GM12878 (cell line): Measurements from ENCODE around the gene SUGCT. TPM values are rescaled to one million over a fixed set of nuclear protein-coding genes. Genes with fewer than 3 reads are reported as not detected.

Experiments used
- ATAC-seq: fragments of 200-7000 bp; cut with Tn5 transposase; 3 replicates; pipeline ENCODE4 v1.9.1; 2020; ENCODE audit warnings: mild to moderate bottlenecking, moderate library complexity
- BruUV-seq: library from RNA; stranded (reverse); fragments of 400-500 nt; replicated peaks from 2 replicates; lab custom pipeline; 2021; lab: Mats Ljungman, UMichigan
- CTCF ChIA-PET: fragments of 300-600 bp; sonication (Branson Sonifier 250); formaldehyde crosslinking; extraction: SDS; loops from one replicate; lab custom pipeline; 2021; ENCODE audit warnings: inconsistent platforms; lab: Yijun Ruan, JAX
- POLR2A ChIA-PET: fragments of 350-600 bp; formaldehyde crosslinking; extraction: SDS; loops from one replicate; lab custom pipeline; 2021; ENCODE audit warnings: inconsistent platforms; lab: Charles Lee
- RAD21 ChIA-PET: fragments of 300-600 bp; sonication (Branson Sonifier 250); formaldehyde crosslinking; loops from one replicate; lab custom pipeline; 2023; ENCODE audit warnings: antibody characterized with exemption; ENCODE audit not compliant: unreplicated experiment; lab: Charles Lee
- SMC1A ChIA-PET: fragments of 300-600 bp; sonication (Branson Sonifier 250); formaldehyde crosslinking; loops from one replicate; lab custom pipeline; 2023; ENCODE audit not compliant: unreplicated experiment, uncharacterized antibody; lab: Charles Lee
- DNase-seq: peaks from one replicate; pipeline ENCODE4 v3.0.0-alpha.2; 2011; ENCODE audit warnings: low read depth, low spot score
- FAIRE-seq: peaks from 3 replicates; lab custom pipeline; 2011; peaks lifted over from hg19 to GRCh38; lab: Jason Lieb, UNC
- H2AFZ ChIP-seq: 2 replicates; pipeline ENCODE4 v1.6.0; 2011; ENCODE audit warnings: low read depth, low read length, control low read depth; ENCODE audit not compliant: control insufficient read depth
- H3K27ac ChIP-seq: 2 replicates; pipeline ENCODE4 v1.5.1; 2011; ENCODE audit warnings: control low read depth; ENCODE audit not compliant: control insufficient read depth, insufficient read depth
- H3K27me3 ChIP-seq, 2 experiments: replicated peaks in 1 of 2; 2 replicates each; pipeline versions ENCODE4 v1.6.0 to v1.6.1; 2011; ENCODE audit warnings: low read length in 1 of 2; ENCODE audit not compliant: control insufficient read depth in 2 of 2, insufficient read depth in 2 of 2
- H3K36me3 ChIP-seq, 2 experiments: 2 replicates each; pipeline ENCODE4 v1.5.1; 2011; ENCODE audit warnings: low read length in 1 of 2; ENCODE audit not compliant: control insufficient read depth in 2 of 2, insufficient read depth in 2 of 2
- H3K4me1 ChIP-seq: 2 replicates; pipeline ENCODE4 v1.6.1; 2011; ENCODE audit warnings: mild to moderate bottlenecking, low read length, moderate library complexity, mixed read lengths; ENCODE audit not compliant: control insufficient read depth, insufficient read depth
- H3K4me2 ChIP-seq: 2 replicates; pipeline ENCODE4 v1.6.0; 2011; ENCODE audit warnings: control low read depth; ENCODE audit not compliant: control insufficient read depth, insufficient read depth
- H3K4me3 ChIP-seq: fragments of 200-600 bp; sonication (generic); 2 replicates; pipeline ENCODE4 v1.5.1; 2016
- H3K79me2 ChIP-seq: 2 replicates; pipeline ENCODE4 v1.6.0; 2011; ENCODE audit warnings: low read length; ENCODE audit not compliant: control insufficient read depth, insufficient read depth
- H3K9ac ChIP-seq: 2 replicates; pipeline ENCODE4 v1.8.0; 2011; ENCODE audit warnings: low read length, control low read depth, mixed read lengths; ENCODE audit not compliant: control insufficient read depth, insufficient read depth
- H3K9me3 ChIP-seq: replicated peaks from 3 replicates; pipeline ENCODE4 v1.5.1; 2011; ENCODE audit warnings: mild to moderate bottlenecking, low read length; ENCODE audit not compliant: control insufficient read depth, insufficient read depth
- H4K20me1 ChIP-seq: 2 replicates; pipeline ENCODE4 v1.6.0; 2011; ENCODE audit not compliant: control insufficient read depth, insufficient read depth
- CBFB ChIP-seq: IDR thresholded peaks from 2 replicates; pipeline ENCODE4 v1.6.1; 2016; ENCODE audit warnings: antibody characterized with exemption, low read depth
- CEBPB ChIP-seq, 2 experiments: fragments of 150-350 bp in 1 of 2; IDR thresholded peaks; 2 replicates each; pipeline ENCODE4 v1.6.1; 2012 to 2014; ENCODE audit warnings: low read depth in 2 of 2, low read length in 2 of 2, borderline replicate concordance in 1 of 2, inconsistent platforms in 1 of 2
- CHD2 ChIP-seq: IDR thresholded peaks from 2 replicates; pipeline ENCODE4 v1.6.1; 2011; ENCODE audit warnings: low read depth, low read length, improper control_type of control experiment, borderline replicate concordance
- FOXK2 ChIP-seq: fragments of 450-650 bp; IDR thresholded peaks from 2 replicates; pipeline ENCODE4 v1.6.1; 2017; ENCODE audit warnings: mild to moderate bottlenecking, moderate library complexity
- JUND ChIP-seq: IDR thresholded peaks from 2 replicates; pipeline ENCODE4 v1.6.1; 2012; ENCODE audit warnings: low read depth, mild to moderate bottlenecking, low read length, improper control_type of control experiment, moderate library complexity
- MEF2B ChIP-seq: fragments of 450-650 bp; IDR thresholded peaks from 2 replicates; pipeline ENCODE4 v1.6.1; 2018; ENCODE audit warnings: mild to moderate bottlenecking, moderate library complexity; ENCODE audit not compliant: partially characterized antibody, poor library complexity, severe bottlenecking
- MTA2 ChIP-seq: fragments of 450-650 bp; IDR thresholded peaks from 2 replicates; pipeline ENCODE4 v1.6.1; 2016; ENCODE audit warnings: low read depth, mild to moderate bottlenecking, moderate library complexity
- MYC ChIP-seq: IDR thresholded peaks from 2 replicates; pipeline ENCODE4 v1.6.1; 2011; ENCODE audit warnings: mild to moderate bottlenecking, low read length, moderate library complexity, inconsistent platforms; ENCODE audit not compliant: insufficient read depth, insufficient replicate concordance, insufficient read length, severe bottlenecking
- POU2F2 ChIP-seq: IDR thresholded peaks from 3 replicates; pipeline ENCODE4 v1.6.1; 2011; ENCODE audit warnings: low read depth, mild to moderate bottlenecking, low read length, borderline replicate concordance
- RFX5 ChIP-seq: IDR thresholded peaks from 2 replicates; pipeline ENCODE4 v1.6.1; 2011; ENCODE audit warnings: low read depth, low read length, improper control_type of control experiment
- SIN3A ChIP-seq: IDR thresholded peaks from 2 replicates; pipeline ENCODE4 v1.6.1; 2012; ENCODE audit warnings: low read depth, low read length, improper control_type of control experiment
- STAT3 ChIP-seq: IDR thresholded peaks from 2 replicates; pipeline ENCODE4 v1.6.1; 2011; ENCODE audit warnings: low read depth, low read length, improper control_type of control experiment
- TAF1 ChIP-seq: IDR thresholded peaks from 2 replicates; pipeline ENCODE4 v1.6.1; 2011; ENCODE audit warnings: mild to moderate bottlenecking, low read depth, low read length, borderline replicate concordance
- ZBED1 ChIP-seq: IDR thresholded peaks from 2 replicates; pipeline ENCODE4 v1.6.1; 2016; ENCODE audit warnings: borderline replicate concordance
- WGBS: methylation state at CpG from one replicate; pipeline ENCODE4 v1.1.6; 2016; ENCODE audit warnings: low lambda C conversion rate; ENCODE audit not compliant: insufficient replicate concordance, insufficient coverage; ENCODE audit errors: missing lambda C conversion rate; 5-methylcytosine and 5-hydroxymethylcytosine counted together
- in situ Hi-C: fragments of 300-500 bp; cut with MboI; formaldehyde crosslinking; loops from 9 replicates; pipeline ENCODE4 v1.14.3; 2018; ENCODE audit warnings: mixed read lengths
- intact Hi-C: fragments of 100-400 bp; cut with micrococcal nuclease; formaldehyde crosslinking; loops from one replicate; pipeline ENCODE4 v1.14.2; 2022; ENCODE audit not compliant: unreplicated experiment
- polyA plus RNA-seq, 11 experiments: library from polyadenylated mRNA; depleted of rRNA in 4 of 11; unstranded in 6 of 11; stranded (reverse) in 5 of 11; fragments of >200 nt; fragmentation: Nextera tagmentation in 4 of 11; fragmentation: Illumina TruSeq in 1 of 11; extraction: Ambion mirVana in 4 of 11; extraction: Trizol in 1 of 11; gene quantifications; 1 replicate in 1 of 11; 2 replicates in 10 of 11; pipeline versions ENCODE4 v1.2.1 to v1.2.3, GENCODE V29; 2011 to 2016; ENCODE audit warnings: inconsistent platforms in 2 of 11, missing spikeins in 2 of 11, low read depth in 1 of 11
- total RNA-seq, 4 experiments: library from RNA; depleted of rRNA in 3 of 4; stranded (reverse); fragments of >200 nt in 3 of 4; fragmentation: Illumina TruSeq in 1 of 4; extraction: Trizol in 1 of 4; gene quantifications; 2 replicates each; pipeline versions ENCODE4 v1.2.1 to v1.2.3, GENCODE V29; 2013 to 2021
- TF ChIP-seq, protein P1 (sequence below): IDR thresholded peaks from 2 replicates; pipeline ENCODE4 v1.6.1; 2011; ENCODE audit warnings: mild to moderate bottlenecking, low read depth, low read length, moderate library complexity; ENCODE audit not compliant: insufficient replicate concordance
- TF ChIP-seq, protein P2 (sequence below): fragments of 450-650 bp; IDR thresholded peaks from 2 replicates; pipeline ENCODE4 v1.6.1; 2018; ENCODE audit warnings: mild to moderate bottlenecking, low read depth, moderate library complexity; ENCODE audit not compliant: partially characterized antibody

Gene SUGCT
- total and polyA plus RNA-seq, 10 of the 15 experiments (the other 5 are each of a cell fraction or from before 2014, with no cell fraction given), result 0.08 to 1.2 (median 0.67) TPM; not detected in 1

DNA sequence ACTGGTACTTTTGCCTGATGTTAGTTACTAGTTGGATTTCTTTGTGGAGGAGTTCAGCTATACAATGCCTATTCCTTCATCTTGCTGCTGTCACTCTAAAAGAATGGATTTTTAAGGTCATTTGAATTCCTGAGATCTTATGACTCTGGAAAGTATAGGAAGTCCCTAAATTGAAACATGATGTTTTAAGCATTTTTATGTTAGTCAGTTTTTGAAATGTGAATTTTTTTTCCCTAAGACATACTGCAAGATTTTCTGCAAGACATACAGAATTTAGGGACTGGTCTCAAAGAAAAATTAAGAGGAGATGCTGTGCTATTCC is 355.8 kb downstream of the SUGCT start:
- no TSS peak for BruUV-seq
- no peaks in the 10 kb centered on the region for H3K9me3 ChIP-seq
- no peaks in the 10 kb centered on the region for H3K79me2 ChIP-seq
- no peak overlapping the region for H3K9ac ChIP-seq
- no peaks in the 10 kb centered on the region; a peak in 1 of 4 replicates for H3K27me3 ChIP-seq
- no peak overlapping the region for H3K4me2 ChIP-seq
- RAD21 ChIA-PET, result no interaction called here
- TF ChIP-seq MTA2, result no peak
- TF ChIP-seq, all 136 proteins: peak for 0
- Histone ChIP-seq H4K20me1 (no peaks in the 10 kb centered on the region), H3K27ac (no peak overlapping the region), H3K4me1 (no peaks in the 10 kb centered on the region), H3K4me3 (no peak overlapping the region), H2AFZ (no peak overlapping the region), H3K36me3 (no peaks in the 10 kb centered on the region)
- intact Hi-C loops (no loop called here), in situ Hi-C loops (no loop called here)
- no peak for DNase-seq
- ChIA-PET SMC1A (no interaction called here), POLR2A (no interaction called here), CTCF (no interaction called here)
- no peak for FAIRE-seq
- no peak for ATAC-seq

DNA sequence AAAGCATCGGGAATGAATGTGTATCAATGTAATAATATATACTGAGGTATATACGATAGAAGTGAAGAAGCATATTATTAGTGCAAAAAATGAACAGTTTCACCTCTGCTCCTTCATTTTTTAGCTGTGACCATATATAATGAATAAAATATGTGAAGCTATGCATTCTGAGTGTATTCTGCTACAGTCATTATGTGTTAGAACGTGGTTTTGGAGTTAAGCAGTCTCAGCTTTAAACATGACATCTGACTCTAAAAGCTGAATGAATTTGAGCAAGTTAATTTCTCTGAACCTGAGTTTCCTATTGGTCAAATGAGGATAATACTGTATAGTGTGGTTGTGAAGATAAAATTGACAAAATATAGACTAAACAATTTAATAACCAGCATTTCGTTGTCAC is 358.1 kb downstream of the SUGCT start:
- Histone ChIP-seq H2AFZ (no peak overlapping the region), H3K79me2 (no peaks in the 10 kb centered on the region), H3K4me3 (no peak overlapping the region), H3K9me3 (no peaks in the 10 kb centered on the region), H3K4me2 (no peak overlapping the region), H4K20me1 (no peaks in the 10 kb centered on the region), H3K9ac (no peak overlapping the region), H3K27me3 (no peaks in the 10 kb centered on the region; a peak in 1 of 4 replicates), H3K27ac (no peak overlapping the region), H3K4me1 (no peaks in the 10 kb centered on the region), H3K36me3 (no peaks in the 10 kb centered on the region)
- in situ Hi-C loops (no loop called here), intact Hi-C loops (no loop called here)
- POLR2A ChIA-PET, result no interaction called here
- no TSS peak for BruUV-seq
- SMC1A ChIA-PET, result no interaction called here
- CTCF ChIA-PET, result interaction anchor here (1.0 kb wide), 1 partner anchor 10 kb away, joined by 3 read pairs; no protein-coding TSS in a partner anchor
- ATAC-seq, result no peak
- DNase-seq, result no peak
- WGBS, result 37% methylated on average over 4 of the region's 4 CpGs
- RAD21 ChIA-PET, result no interaction called here
- no peak for FAIRE-seq
- TF ChIP-seq ZBED1, result no peak
- no peak for TF ChIP-seq SIN3A
- TF ChIP-seq CHD2, result no peak
- no peak for TF ChIP-seq CEBPB (IDR thresholded peaks at IDR 0.05; ENCODE audit: borderline replicate concordance in 1 of 2, low read depth in 2 of 2, low read length in 2 of 2)
- no peak for TF ChIP-seq RFX5
- no peak for TF ChIP-seq POU2F2
- TF ChIP-seq CBFB, result no peak
- no peak for TF ChIP-seq JUND
- TF ChIP-seq, protein P1, sequence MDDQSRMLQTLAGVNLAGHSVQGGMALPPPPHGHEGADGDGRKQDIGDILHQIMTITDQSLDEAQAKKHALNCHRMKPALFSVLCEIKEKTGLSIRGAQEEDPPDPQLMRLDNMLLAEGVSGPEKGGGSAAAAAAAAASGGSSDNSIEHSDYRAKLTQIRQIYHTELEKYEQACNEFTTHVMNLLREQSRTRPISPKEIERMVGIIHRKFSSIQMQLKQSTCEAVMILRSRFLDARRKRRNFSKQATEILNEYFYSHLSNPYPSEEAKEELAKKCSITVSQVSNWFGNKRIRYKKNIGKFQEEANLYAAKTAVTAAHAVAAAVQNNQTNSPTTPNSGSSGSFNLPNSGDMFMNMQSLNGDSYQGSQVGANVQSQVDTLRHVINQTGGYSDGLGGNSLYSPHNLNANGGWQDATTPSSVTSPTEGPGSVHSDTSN, result no peak
- TF ChIP-seq MEF2B, result no peak
- no peak for TF ChIP-seq MYC
- no peak for TF ChIP-seq FOXK2
- no peak for TF ChIP-seq STAT3
- TF ChIP-seq TAF1, result no peak
- TF ChIP-seq, protein P2, sequence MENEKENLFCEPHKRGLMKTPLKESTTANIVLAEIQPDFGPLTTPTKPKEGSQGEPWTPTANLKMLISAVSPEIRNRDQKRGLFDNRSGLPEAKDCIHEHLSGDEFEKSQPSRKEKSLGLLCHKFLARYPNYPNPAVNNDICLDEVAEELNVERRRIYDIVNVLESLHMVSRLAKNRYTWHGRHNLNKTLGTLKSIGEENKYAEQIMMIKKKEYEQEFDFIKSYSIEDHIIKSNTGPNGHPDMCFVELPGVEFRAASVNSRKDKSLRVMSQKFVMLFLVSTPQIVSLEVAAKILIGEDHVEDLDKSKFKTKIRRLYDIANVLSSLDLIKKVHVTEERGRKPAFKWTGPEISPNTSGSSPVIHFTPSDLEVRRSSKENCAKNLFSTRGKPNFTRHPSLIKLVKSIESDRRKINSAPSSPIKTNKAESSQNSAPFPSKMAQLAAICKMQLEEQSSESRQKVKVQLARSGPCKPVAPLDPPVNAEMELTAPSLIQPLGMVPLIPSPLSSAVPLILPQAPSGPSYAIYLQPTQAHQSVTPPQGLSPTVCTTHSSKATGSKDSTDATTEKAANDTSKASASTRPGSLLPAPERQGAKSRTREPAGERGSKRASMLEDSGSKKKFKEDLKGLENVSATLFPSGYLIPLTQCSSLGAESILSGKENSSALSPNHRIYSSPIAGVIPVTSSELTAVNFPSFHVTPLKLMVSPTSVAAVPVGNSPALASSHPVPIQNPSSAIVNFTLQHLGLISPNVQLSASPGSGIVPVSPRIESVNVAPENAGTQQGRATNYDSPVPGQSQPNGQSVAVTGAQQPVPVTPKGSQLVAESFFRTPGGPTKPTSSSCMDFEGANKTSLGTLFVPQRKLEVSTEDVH, result no peak
